NCI-H2196 (cell line): ENCODE results near the gene COLEC12.

Source experiments
- DNase-seq: peaks from one replicate; lab custom pipeline; 2025; ENCODE audit not compliant: unreplicated experiment; lab: John Stamatoyannopoulos, UW

COLEC12 gene

DNA sequence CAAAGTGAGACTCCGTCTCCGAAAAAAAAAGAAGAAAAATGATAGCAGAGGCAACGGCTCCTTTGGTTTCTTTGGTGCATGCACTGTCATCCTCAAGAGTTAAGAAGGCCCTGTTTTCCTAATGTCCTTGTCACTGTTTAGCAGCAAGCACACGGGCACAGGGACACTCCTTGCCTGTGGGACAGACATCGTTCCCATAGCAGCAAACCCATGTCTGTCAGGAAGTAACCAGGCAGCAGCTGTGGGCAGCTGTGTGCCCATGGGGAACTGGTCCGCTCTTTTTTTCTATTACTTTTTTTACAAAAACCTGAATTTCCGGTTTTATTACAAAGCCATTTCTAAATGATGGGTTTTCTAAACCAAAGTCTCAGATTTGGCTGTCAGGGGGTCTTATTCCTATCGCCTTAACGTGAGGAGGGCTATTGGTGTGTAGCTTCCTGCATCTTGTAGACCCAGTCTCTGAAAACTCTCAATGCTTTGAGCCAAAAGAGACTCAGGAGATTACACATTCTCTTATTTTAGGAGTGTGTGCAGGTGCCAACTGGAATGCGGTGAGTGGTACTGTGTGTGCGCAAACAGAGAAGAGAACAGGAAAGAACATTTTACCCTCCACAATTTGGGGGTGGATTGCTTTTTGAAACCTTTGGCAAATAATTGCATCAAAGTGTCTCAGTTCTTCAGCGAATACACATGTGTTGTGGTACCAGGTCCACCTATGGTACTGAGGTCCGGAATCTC, 109.6 kb downstream of the COLEC12 start:
- DNase-seq, result no peak

DNA sequence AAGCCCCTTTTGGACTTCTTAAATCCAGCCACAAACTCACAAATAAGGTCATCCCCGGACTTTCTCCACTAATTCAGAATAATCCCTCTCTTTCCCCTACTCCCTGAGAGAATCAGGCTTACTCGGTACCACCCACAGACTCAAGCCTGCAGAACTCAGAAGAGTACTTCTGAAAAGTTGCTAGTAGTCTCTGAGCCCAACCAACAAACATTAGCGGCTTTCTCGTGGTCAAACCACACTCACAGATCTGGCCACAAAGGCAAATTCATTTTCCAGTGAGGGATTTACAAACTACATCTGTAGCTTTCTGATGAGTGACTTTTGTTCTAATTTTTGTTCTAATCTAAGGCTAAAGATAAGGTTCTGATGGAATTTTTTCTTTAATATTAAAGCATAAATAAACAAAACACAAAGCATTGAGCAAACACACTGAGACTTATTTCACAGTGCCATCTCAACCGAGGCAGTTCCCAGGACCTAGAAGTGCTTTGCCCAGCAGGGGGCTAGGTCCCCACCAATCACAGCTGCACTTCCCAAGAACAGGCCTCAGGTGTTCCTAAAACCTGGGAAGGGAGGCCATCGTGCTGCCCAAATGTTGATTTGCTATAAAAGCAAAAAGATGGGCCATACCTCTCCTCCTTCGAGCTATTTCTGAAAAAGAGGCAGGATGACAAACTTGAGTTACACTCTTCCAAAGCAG, 110.7 kb downstream of the COLEC12 start:
- DNase-seq, result no peak

DNA sequence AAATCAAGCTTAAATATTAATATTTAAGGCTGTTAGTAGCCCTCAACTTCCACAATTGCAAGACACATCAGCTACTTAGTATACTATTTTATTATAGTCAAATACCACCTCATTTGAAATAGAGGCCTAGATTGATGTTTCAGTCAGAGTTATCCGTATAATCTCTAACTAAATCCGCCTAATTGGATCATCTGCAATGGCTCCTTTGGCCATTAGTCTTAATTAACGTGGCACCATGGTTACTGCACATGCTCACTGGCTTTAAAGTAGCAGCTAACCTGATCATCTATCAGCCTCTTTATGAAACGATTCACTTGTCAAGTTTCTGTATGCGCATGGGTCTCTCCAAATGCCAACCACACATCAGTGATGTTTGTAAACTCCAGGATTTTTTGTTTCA, 112.3 kb downstream of the COLEC12 start:
- DNase-seq, result no peak

DNA sequence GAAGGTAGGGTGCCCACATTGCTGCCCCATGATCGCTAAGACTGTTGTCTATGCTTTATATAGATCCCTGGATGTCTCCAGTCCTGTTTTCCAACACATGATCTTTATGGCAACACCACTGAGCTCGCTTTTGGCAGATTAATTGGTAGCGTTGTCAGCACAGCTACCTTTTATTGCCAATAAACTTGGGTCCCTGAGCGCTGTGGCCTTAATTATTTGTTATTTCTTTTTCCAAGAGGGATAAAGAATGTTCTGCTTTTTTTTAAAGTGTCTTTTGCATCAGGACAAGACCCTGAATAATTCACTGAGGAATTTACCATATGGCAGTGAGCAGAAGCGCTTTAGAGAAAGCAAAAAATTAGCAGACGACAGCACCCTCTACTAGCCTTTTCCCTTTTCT, 113.5 kb downstream of the COLEC12 start:
- DNase-seq, result no peak

DNA sequence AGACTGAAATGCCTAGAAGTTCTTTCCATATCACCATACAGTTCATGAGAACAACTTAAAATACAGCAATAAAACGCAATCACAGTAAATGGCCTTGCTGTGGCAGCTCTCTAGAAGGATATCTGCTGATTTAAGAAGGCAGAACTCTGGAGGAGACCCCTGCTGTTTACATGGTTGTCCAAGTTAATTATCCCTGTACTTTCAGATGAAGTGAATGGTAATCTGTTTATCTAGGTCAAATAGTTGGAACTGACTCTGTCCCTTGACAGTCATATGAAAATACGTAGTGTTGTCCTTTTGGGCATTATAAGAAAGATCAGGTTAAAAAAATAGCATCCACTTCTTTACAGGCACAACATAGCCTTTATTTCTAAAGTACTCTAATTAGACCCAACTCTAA, 115.6 kb downstream of the COLEC12 start:
- DNase-seq, result no peak

DNA sequence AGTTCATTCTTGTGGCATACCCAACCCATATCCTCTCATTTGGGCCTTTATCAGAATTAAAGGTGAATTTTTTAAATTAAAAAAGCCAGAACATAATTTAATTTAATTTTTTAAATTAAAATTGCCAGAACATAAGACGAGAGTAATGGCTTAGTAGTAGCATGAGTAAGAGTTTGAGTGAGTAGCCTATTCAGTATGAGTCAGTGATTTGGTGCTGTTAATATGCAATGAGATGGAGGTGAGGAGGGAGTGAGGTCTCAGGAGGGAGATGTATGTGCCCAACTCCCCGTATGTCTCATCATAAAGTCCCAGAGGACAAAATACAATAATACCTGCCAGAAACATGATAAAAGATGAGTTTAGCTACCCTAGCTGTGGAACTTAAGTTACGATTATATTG, 117.4 kb downstream of the COLEC12 start:
- DNase-seq, result no peak

DNA sequence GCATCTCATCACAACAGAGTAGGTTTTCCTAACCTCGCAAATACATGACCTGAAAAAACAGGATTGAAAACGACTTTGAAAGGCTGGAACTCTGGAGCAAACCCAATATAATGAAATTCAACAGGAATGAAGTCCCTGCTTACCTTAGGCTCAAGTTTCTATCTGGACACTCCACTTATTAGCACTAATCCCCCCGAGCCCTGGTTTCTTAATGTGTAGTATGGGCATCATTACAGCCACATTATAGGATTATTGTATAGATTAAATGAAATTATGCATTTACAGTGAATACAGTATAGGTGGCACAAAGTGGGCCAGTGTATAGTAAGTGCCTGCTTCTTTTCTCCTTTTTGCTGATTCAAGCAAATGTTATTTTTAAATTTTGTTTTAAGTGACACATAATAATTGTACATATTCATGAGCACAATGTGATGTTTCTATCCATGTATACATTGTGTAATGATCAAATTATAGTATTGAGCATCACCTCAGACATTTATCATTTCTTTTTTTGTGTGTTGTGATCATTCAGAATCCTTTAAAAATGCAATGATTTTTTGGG, 118.0 kb downstream of the COLEC12 start:
- DNase-seq, result no peak

DNA sequence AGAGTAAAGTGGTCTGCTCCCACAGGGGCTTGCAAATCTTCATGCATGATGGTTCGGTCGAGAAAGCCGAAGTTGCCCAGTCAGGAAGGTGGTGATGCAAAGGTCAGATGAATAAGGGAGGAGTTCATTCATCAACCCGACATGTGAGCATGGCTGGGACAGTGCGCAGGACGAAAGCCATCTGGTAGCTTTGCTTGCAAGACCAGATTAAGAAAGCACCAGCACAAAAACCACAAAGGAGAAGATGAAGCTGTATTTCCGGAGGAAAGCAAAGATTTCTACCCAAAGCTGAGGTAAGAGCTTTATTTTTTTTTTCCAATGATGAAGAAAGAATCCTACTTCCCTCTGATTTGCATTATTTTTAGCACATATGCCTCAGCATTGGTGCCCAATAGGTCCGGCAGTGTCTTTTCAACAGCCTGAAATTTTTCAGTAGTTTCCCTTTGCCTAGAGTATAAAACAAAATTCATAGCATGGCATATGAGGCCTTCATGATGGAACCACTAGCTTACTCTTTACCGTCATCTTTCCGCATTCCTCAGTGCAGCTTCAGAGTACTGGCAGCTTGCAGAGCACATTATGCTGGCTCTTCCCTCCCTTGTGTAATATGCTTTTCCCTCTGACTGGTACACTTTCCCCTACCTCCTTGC, 120.7 kb downstream of the COLEC12 start:
- DNase-seq, result no peak

DNA sequence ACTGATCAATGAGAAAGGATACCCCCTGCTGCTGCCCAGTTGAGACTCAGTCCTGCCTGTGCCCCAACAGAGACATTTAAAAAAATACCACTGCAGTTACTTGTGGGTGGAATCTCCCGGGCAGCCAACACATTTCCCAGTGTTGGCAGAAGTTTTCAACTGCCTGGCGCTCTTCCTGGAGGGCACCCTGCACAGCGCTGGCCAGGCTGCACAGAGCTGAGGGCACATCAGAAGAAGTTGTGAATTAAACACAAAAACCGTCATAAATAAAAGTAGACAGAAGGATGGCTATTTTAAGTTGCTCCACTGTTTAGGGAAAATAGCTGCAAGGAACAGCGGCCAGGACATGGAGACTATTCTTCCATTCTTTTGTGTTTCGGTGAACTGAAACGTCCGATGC, 122.4 kb downstream of the COLEC12 start:
- DNase-seq, result no peak

DNA sequence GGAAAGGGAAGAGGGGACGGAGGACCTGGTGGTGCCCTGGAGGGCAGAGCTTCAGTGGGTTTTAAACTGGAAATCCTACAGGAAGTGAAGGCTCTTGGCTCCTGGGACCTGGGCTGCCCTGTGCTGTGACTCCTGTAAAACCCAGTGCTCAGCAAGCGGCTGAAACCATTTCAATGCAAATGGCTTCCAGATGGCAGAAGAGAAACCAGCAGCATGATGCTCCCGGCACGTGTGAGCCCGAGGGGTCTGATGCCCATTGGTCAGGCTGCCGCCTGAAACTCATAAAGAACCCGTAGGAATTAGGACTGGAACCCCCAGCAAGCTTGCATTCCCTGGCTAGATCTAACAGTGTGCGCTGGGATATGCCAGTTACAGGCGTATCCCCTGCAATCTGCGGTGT, 123.4 kb downstream of the COLEC12 start:
- DNase-seq, result no peak

DNA sequence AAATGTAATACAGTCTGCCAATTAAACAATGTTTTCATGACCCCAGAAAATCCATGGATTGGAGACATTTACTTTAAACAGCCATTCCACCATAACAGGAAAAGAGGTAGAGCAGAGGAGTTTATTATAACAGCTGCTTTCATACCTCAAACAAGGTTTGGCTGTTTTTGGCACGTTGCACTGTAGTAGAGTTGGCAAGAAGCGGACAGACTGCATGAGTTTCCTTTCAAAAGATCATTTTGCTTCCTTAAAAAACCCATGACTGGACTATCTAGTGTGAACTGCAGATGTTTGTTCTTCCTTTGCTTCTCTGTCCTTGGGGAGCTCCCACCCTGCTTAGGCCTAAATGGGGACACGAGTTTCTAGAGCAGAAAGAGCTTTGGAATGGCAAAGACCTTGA, 124.2 kb downstream of the COLEC12 start:
- DNase-seq, result no peak

DNA sequence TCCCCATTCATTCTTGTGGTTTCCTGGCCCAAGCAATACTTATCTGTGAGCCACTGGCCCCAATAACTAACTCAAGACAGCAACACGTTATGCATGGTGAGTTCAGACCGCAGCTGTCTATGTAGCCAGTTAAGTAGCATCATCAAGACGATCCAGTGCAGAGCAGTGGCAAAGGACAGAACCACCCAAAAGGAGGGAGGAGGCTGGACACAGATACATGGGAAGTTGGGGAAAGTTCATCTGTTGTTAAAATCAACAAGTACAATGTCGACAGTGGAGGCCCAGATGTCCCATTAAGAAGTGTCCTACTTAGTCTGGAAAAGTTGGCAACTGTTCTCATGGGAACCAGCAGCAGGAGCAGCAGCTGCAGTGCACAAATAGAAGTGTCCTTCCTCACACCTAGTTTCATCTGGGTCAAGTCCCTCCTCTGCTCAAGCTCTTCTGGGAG, 125.8 kb downstream of the COLEC12 start:
- no peak for DNase-seq

DNA sequence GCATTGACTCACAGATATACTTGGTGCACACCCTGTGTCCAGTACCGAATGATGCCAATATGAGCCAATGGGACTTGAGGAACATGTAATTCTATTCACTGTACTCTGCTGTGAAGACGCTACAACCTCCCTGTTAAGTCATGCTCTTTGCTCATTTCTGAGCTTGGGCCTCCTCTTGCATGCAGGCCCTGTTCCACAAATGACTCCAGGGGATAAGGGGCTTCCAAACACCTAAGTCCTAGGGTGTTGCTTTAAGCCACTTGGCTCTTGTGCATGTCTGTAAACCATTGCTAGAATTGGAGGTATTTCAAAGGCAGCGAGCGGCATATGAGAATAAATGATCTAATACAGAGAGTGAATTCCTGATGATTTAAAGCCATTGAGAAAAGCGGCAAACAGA, 126.7 kb downstream of the COLEC12 start:
- no peak for DNase-seq

DNA sequence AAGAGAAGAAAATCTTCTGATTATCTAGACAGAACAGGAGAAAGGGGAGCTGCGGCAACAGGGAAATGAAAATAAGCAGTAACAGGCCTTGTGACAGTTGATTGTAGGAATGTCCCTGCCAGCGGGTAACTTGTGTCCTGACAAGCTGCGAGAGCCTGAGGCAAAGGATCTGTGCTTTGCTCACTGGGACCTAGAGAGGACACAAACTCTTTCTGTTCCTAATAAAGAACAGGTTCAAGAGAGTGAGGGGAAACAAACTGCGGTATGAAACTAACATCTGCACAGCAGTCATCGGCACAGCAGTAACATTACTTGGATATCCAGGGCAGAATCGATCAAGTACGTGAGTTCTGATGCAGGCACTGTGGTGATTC, 128.9 kb downstream of the COLEC12 start:
- no peak for DNase-seq

DNA sequence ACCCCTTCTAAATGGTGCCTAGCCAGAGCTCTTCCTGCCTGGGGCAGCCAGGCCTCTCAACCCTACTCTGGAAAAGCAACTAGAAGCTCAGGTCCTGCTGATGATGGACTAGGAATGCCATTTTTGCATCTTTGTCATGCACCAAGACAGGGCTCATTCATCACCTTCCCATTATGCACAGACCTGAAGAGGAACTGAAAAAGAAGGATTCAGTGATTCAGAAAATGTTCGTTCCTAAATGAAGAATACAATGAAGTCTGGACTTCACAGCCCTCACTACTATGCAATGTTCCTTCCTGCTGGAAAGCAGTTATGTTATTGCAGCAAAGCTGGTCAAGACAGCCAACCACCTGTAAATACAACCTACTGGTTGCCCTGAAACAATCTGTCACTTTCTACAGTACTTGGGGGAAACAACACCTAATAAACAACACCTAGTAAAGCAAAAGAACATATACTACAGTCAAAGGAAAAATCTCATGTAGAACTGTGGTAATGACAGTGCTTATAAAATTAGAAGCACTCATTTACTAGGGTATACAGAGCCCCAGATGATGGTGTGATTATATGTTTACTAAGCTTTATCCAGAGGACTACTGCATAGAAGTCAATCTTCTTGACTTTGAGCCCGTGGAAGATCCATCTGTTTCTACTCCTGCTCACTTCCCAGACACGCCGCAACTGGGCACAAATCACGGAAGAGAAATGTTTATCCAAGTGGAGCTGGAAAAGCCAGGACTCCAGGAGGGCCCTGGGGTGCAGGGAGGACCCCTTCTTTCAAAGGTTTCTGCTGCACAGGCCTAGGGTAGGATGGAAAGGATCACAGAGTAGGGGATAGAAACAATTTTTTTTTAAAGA, 129.5 kb downstream of the COLEC12 start:
- no peak for DNase-seq

DNA sequence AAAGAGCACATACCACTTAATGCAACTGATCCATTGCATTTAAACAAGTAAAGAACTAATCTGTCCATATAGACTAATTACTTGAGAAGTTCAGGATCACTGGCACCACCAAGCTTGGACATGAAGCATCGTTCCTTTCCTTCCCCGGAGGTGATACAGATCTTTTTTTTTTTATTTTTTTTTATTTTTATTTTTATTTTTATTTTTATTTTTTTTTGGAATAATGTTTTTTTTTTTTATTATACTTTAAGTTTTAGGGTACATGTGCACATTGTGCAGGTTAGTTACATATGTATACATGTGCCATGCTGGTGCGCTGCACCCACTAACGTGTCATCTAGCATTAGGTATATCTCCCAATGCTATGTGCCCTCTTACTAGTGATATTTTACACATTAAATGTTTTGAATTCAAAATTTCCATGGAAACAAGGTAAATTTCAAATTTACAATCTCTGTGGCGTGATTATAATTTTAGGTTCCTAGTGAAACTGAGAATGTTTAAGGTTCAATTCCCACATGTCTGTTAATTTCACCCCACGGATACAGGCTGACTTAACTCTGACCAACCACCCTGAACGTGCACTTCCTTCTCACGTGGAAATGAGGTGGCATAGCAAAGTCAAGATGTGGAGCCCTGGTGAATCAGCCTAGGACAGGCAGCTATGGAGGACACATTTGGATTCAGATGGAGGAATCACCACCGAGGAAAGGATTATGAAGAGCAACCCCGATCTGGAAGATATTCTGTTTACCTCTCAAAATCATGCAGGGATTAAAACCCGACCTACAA, 131.1 kb downstream of the COLEC12 start:
- no peak for DNase-seq

DNA sequence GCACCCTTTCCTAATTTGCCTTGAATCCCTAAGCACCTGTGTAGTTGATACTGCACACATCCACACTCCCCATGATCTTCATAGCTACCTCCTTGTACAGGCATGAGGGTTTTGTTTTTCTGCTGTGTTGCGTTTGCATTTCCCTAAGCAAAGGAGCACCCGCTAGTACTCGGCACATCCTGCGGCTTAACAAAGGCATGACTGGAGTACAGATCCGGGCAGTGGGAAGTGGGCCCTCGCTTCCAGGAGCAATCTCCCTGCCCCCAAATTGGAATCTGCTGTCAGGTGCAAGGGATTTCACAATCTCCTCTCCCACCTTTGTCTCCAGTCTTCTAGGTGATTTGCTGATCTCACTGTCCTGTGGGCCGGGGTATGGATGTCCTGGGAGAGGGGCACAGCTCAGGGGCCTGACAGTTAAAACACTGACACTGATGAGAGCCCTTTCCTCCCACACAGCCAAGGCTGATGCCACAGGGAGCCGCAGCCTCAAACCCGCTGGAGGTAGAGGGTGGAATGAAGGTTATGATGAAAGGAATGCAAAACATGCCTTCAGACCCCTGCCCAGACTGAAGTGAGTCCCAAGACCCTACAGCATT, 133.9 kb downstream of the COLEC12 start:
- DNase-seq, result no peak

DNA sequence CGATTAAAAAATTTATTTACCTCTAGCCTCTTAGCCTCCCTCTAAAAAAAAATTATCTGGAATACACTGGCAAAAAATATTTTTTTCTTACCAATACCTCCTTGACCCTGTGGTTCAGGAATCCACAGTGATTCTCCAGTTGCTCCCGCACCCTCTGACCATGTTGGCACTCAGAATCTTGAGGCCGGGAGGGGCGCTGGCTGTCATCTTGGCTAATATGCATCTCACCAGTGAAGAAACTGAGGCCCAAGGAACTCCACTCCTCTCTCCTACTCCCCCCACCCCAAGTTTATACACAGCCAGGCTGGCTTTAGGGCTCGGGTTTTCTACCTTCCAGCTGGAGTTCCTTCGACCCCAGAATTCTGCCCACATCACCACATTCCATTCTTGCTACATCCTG, 134.8 kb downstream of the COLEC12 start:
- no peak for DNase-seq

DNA sequence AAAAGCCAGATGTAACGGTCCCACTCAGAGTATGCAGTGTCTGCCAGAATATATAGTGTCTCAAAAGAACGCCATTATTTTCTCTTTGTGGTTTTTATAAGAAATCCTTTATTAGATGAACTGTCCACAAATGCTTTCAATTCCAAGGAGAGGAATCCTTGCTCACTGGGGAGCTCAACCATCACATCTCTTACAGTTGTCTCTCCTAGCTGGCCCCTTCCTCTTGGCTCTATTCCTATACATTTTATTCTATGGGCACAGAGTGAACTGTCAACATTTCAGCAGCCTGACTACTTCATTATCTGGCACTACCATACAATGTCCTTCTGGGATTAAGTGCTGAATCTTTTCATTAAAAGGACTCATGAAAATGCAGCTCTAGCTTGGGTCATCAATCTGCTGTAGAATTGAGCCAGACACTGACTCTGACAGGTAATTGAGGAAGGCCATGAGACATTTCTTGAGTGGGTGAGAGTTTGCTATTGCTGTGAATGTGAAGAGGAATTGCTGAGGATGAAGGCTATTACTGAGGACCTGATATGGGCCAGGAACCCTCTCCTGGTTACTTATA, 136.2 kb downstream of the COLEC12 start:
- DNase-seq, result no peak
